Ishikawa (cell line): ENCODE data around the gene PTMS.

Experiments used
- CEBPB ChIP-seq: IDR thresholded peaks from 2 replicates; pipeline ENCODE4 v1.6.1; 2012
- CREB1 ChIP-seq: IDR thresholded peaks from 2 replicates; pipeline ENCODE4 v1.6.1; 2012; ENCODE audit warnings: low read depth
- EGR1 ChIP-seq: IDR thresholded peaks from 2 replicates; pipeline ENCODE4 v1.6.1; 2012
- EP300 ChIP-seq: IDR thresholded peaks from 2 replicates; pipeline ENCODE4 v1.6.1; 2012; ENCODE audit warnings: borderline replicate concordance
- FOXM1 ChIP-seq: IDR thresholded peaks from 2 replicates; pipeline ENCODE4 v1.6.1; 2012; ENCODE audit warnings: low read depth, borderline replicate concordance
- MAX ChIP-seq: IDR thresholded peaks from 2 replicates; pipeline ENCODE4 v1.6.1; 2012
- NFIC ChIP-seq: IDR thresholded peaks from 2 replicates; pipeline ENCODE4 v1.6.1; 2012
- RAD21 ChIP-seq: IDR thresholded peaks from 2 replicates; pipeline ENCODE4 v1.6.1; 2012; ENCODE audit warnings: low read depth
- TAF1 ChIP-seq: IDR thresholded peaks from 2 replicates; pipeline ENCODE4 v1.6.1; 2012; ENCODE audit warnings: low read depth, mild to moderate bottlenecking
- TCF12 ChIP-seq: IDR thresholded peaks from 2 replicates; pipeline ENCODE4 v1.6.1; 2012; ENCODE audit warnings: low read depth
- TEAD4 ChIP-seq: IDR thresholded peaks from 2 replicates; pipeline ENCODE4 v1.6.1; 2012
- YY1 ChIP-seq: IDR thresholded peaks from 2 replicates; pipeline ENCODE4 v1.6.1; 2012; ENCODE audit warnings: low read depth
- ZBTB7A ChIP-seq: IDR thresholded peaks from 2 replicates; pipeline ENCODE4 v1.6.1; 2012; ENCODE audit warnings: low read depth
- TF ChIP-seq, protein P1 (sequence below): IDR thresholded peaks from 2 replicates; pipeline ENCODE4 v1.6.1; 2012
- TF ChIP-seq, protein P2 (sequence below): IDR thresholded peaks from 2 replicates; pipeline ENCODE4 v1.6.1; 2012; ENCODE audit warnings: low read depth, mild to moderate bottlenecking

The PTMS gene

GRCh38 chr12:6768437-6768914, 2.3 kb downstream of the PTMS start:
- no peak for TF ChIP-seq EP300
- TF ChIP-seq EGR1 = 0 out of 2 replicates have a peak, but pooled peaks have one; percentile 42

GRCh38 chr12:6768990-6769389, 2.8 kb downstream of the PTMS start:
- TF ChIP-seq ZBTB7A = no peak
- no peak for TF ChIP-seq FOXM1
- no peak for TF ChIP-seq TEAD4
- no peak for TF ChIP-seq MAX

- TF ChIP-seq YY1 = no peak
- TF ChIP-seq CEBPB = no peak
- no peak for TF ChIP-seq NFIC
- no peak for TF ChIP-seq TAF1
- no peak for TF ChIP-seq MAX
- TF ChIP-seq ZBTB7A = no peak
- no peak for TF ChIP-seq EP300
- no peak for TF ChIP-seq FOXM1
- TF ChIP-seq TEAD4 = no peak
- no peak for TF ChIP-seq TCF12
- TF ChIP-seq, protein P1, sequence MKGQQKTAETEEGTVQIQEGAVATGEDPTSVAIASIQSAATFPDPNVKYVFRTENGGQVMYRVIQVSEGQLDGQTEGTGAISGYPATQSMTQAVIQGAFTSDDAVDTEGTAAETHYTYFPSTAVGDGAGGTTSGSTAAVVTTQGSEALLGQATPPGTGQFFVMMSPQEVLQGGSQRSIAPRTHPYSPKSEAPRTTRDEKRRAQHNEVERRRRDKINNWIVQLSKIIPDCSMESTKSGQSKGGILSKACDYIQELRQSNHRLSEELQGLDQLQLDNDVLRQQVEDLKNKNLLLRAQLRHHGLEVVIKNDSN = no peak
- TF ChIP-seq CREB1 = no peak
Measured at GRCh38 chr12:6769666-6770065, 3.5 kb downstream of the PTMS start.

DNA sequence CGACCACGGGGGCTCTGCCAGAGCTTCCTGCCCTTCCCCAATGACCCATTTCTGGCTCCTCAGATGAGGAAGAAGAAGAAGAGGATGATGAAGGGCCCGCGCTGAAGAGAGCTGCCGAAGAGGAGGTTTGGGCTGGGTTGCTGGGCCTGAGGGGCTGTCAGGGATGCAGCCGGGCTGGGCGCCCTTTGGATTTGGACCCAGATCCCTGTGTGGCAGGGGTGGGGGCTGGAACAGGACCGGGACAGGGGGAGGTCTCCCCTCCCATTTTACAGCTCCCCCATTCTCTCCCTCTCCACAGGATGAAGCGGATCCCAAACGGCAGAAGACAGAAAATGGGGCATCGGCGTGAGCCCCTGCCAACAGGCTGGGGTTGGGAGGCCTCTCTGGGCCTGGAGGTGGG, 3.9 kb downstream of the PTMS start:
- no peak for TF ChIP-seq CREB1
- TF ChIP-seq MAX = no peak
- TF ChIP-seq ZBTB7A = no peak
- TF ChIP-seq, protein P1 = no peak
- TF ChIP-seq, protein P2, sequence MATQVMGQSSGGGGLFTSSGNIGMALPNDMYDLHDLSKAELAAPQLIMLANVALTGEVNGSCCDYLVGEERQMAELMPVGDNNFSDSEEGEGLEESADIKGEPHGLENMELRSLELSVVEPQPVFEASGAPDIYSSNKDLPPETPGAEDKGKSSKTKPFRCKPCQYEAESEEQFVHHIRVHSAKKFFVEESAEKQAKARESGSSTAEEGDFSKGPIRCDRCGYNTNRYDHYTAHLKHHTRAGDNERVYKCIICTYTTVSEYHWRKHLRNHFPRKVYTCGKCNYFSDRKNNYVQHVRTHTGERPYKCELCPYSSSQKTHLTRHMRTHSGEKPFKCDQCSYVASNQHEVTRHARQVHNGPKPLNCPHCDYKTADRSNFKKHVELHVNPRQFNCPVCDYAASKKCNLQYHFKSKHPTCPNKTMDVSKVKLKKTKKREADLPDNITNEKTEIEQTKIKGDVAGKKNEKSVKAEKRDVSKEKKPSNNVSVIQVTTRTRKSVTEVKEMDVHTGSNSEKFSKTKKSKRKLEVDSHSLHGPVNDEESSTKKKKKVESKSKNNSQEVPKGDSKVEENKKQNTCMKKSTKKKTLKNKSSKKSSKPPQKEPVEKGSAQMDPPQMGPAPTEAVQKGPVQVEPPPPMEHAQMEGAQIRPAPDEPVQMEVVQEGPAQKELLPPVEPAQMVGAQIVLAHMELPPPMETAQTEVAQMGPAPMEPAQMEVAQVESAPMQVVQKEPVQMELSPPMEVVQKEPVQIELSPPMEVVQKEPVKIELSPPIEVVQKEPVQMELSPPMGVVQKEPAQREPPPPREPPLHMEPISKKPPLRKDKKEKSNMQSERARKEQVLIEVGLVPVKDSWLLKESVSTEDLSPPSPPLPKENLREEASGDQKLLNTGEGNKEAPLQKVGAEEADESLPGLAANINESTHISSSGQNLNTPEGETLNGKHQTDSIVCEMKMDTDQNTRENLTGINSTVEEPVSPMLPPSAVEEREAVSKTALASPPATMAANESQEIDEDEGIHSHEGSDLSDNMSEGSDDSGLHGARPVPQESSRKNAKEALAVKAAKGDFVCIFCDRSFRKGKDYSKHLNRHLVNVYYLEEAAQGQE = no peak
- no peak for TF ChIP-seq NFIC
- TF ChIP-seq EGR1 = no peak
- no peak for TF ChIP-seq TAF1
- TF ChIP-seq CEBPB = no peak
- no peak for TF ChIP-seq FOXM1
- no peak for TF ChIP-seq TEAD4
- TF ChIP-seq YY1 = no peak

- TF ChIP-seq YY1 = no peak
- TF ChIP-seq EGR1 = no peak
- no peak for TF ChIP-seq EP300
- TF ChIP-seq TCF12 = no peak
- TF ChIP-seq CREB1 = no peak
- no peak for TF ChIP-seq TAF1
- TF ChIP-seq RAD21 = no peak
- no peak for TF ChIP-seq TEAD4
- TF ChIP-seq, protein P1 = no peak
- TF ChIP-seq MAX = no peak
Measured at GRCh38 chr12:6770600-6770999, 4.4 kb downstream of the PTMS start.

DNA sequence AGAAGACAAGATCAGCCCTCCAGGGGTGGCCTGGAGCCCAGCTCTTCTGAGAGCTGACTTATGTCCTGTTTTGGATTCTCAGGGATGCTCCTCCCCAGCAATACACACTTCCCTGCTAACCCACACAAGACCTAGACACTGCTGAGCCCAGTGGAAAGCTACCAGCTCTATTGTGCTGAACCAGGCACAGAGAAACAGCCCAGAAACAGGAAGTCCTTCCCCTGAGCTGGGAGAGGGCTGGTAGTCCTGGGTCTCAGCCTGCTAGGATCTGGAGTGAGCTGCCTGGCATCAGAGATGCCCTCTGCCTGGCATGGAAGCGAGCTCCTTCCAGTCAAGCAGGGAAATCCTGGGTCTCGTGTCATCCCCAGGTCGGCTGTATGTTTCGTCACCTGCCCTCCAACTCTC, 4.9 kb downstream of the PTMS start:
- TF ChIP-seq TAF1 = no peak
- TF ChIP-seq YY1 = no peak
- TF ChIP-seq RAD21 = no peak
- TF ChIP-seq ZBTB7A = no peak
- TF ChIP-seq CREB1 = no peak
- TF ChIP-seq, protein P2 = no peak
